HepG2 (cell line): ENCODE results near the gene ANKRD35.

Source experiments
- CTCF ChIP-seq: sonication (generic); formaldehyde crosslinking; IDR thresholded peaks from 2 replicates; pipeline ENCODE4 v1.5.0; 2020; ENCODE audit warnings: mild to moderate bottlenecking, missing genetic modification reagents, moderate library complexity
- EP300 ChIP-seq, 3 experiments: sonication (generic) in 1 of 3; formaldehyde crosslinking in 1 of 3; IDR thresholded peaks; 2 replicates each; pipeline versions ENCODE4 v1.5.1 to v1.6.1; 2011 to 2020; ENCODE audit warnings: low read depth in 2 of 3, low read length in 2 of 3, borderline replicate concordance in 1 of 3, improper control_type of control experiment in 1 of 3, mild to moderate bottlenecking in 1 of 3, missing genetic modification reagents in 1 of 3, moderate library complexity in 1 of 3
- FOXM1 ChIP-seq: sonication (generic); formaldehyde crosslinking; IDR thresholded peaks from 2 replicates; pipeline ENCODE4 v1.5.0; 2020; ENCODE audit warnings: missing genetic modification reagents
- JUN ChIP-seq: sonication (generic); formaldehyde crosslinking; IDR thresholded peaks from 2 replicates; pipeline ENCODE4 v1.4.0; 2020; ENCODE audit warnings: mild to moderate bottlenecking, missing genetic modification reagents
- KMT2B ChIP-seq: IDR thresholded peaks from 2 replicates; pipeline ENCODE4 v1.6.1; 2016; ENCODE audit warnings: missing genetic modification reagents, missing compliant biosample characterization
- REST ChIP-seq, 2 experiments: IDR thresholded peaks; 2 replicates each; pipeline ENCODE4 v1.6.1; 2011 to 2012; ENCODE audit warnings: low read length in 2 of 2, borderline replicate concordance in 1 of 2, low read depth in 1 of 2, mild to moderate bottlenecking in 1 of 2, moderate library complexity in 1 of 2
- SP1 ChIP-seq, 2 experiments: fragments of 450-650 bp in 1 of 2; sonication (generic) in 1 of 2; formaldehyde crosslinking in 1 of 2; IDR thresholded peaks; 2 replicates each; pipeline versions ENCODE4 v1.4.0 to v1.6.1; 2016 to 2020; ENCODE audit warnings: missing genetic modification reagents in 1 of 2
- SRSF9 ChIP-seq: fragments of 200-400 bp; formaldehyde crosslinking; IDR thresholded peaks from 2 replicates; pipeline ENCODE4 v1.6.1; 2018; ENCODE audit warnings: borderline replicate concordance, mild to moderate bottlenecking, low read depth, low read length; ENCODE audit not compliant: insufficient read depth, poor library complexity, severe bottlenecking
- ZBTB40 ChIP-seq, 2 experiments: fragments of 450-650 bp in 1 of 2; sonication (generic) in 1 of 2; formaldehyde crosslinking in 1 of 2; IDR thresholded peaks; 2 replicates each; pipeline versions ENCODE4 v1.6.1 to v1.8.0; 2016 to 2022; ENCODE audit warnings: antibody characterized with exemption in 1 of 2, mild to moderate bottlenecking in 1 of 2, missing genetic modification reagents in 1 of 2

- no peak for TF ChIP-seq FOXM1 (CRISPR knock-in tag)
- TF ChIP-seq SP1 (IDR thresholded peaks at IDR 0.05), result no peak
- TF ChIP-seq SP1 (CRISPR knock-in tag; IDR thresholded peaks at IDR 0.05), result no peak
- no peak for TF ChIP-seq SRSF9
- no peak for TF ChIP-seq ZBTB40 (IDR thresholded peaks at IDR 0.05)
- no peak for TF ChIP-seq ZBTB40 (CRISPR knock-in tag; IDR thresholded peaks at IDR 0.05)
- no peak for TF ChIP-seq JUN
- peak; percentile 37 for TF ChIP-seq CTCF
- no peak for TF ChIP-seq REST (IDR thresholded peaks at IDR 0.05; ENCODE audit: borderline replicate concordance in 1 of 2, low read depth in 1 of 2, low read length in 2 of 2)
- TF ChIP-seq EP300 (IDR thresholded peaks at IDR 0.05; ENCODE audit: low read depth in 2 of 2, low read length in 2 of 2), result no peak
- TF ChIP-seq EP300 (CRISPR knock-in tag; IDR thresholded peaks at IDR 0.05; ENCODE audit: borderline replicate concordance), result no peak
- TF ChIP-seq KMT2B (CRISPR knock-in tag), result no peak
Measured at GRCh38 chr1:145906954-145907753, 21.5 kb upstream of the ANKRD35 start.
